ENCODE data around the gene SPNS2.

The SPNS2 gene

DNA sequence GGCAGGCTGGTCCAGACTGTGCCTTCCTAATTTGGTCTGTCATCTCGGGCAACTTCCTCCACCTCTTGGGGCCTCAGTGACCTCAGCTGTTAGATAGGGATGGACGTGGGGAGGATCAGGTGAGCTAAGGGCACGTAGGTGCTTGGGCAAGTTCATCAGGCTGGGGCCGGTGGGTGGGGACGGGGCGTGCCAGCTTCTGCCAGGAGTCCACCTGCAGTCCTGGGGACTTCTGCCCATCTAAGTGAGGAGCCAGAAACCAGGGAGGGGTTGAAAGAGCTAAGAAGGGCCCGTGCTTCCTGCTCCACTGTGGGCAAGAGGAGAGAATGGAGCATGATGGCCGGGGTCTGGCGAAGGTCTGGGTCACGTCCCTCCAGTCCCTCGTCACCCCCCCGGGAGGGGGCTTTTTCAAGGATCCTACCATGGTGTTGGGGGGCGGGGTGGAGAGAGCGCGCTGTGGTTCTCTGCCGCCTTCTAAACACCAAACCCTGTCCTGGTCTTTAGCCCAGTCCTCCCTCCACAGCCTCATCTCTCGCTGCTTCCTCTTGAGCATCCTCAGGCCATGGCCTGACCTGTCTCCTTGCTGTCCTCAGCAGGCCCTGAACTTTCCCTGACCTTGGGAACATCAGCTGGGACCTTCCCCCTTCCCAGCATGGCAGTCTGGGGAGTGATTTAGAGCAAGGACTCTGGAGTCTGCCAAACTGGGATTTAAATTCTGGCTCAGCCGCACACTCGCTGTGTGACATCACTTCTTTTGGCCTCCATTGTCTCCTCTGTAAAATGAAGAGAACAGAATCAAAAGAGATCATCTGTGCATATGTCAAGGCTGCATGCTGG, 21.6 kb downstream of the SPNS2 start:
- no peak for DNase-seq (ENCODE audit: low read depth)

DNA sequence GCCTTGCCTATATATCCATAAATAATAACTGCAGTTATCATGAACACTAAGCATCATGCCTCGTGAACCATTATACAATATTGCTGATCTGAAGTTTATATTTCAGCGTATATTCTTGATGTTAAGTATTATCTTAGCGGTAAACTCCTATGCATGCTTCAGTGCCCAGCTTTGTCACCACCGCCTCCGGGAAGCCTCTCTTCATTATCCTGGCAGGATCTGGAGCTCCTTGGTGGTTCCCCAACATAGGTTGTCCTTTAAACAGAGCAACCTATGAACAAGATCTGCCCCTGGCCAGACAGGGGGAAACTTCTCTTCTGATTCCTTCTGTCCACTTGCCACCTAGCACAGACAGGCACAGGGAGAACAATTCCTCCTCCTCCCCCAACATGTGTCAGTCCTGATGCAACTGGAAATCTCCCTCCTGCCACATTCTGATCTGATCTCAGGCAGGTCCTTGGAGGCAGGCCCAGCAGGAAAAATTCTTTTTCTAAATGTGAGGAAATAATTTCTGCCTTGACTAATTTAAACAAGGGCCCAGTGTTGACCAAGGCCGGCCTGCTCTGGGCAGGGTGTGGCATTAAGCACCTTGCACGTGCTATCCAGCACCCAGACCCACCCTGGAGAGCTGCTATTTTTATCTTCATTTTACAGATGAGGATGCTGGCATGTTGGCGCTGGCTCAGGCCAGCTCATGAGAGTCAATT, 22.4 kb downstream of the SPNS2 start:
- DNase-seq (ENCODE audit: low read depth), result no peak

DNA sequence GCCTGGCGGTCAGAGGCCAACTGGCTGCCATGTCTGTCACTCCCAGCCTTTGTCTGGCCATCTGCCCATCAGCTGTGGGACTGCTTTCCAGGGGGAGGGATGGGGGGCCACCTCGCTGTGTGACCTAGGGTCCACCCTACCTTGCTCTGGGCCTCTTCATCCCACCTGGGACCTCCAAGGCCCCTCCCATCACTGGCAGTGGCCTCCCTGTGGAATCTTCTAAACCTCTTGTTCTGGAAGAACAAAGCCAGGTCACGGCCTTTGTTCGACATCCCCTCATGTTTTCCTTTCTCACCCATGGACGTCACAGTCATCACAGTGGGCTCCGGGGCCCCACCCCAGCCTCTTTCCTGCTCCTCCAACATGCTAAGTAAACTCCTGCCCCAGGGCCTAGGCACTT, 24.0 kb downstream of the SPNS2 start:
- DNase-seq (ENCODE audit: low read depth), result no peak

DNA sequence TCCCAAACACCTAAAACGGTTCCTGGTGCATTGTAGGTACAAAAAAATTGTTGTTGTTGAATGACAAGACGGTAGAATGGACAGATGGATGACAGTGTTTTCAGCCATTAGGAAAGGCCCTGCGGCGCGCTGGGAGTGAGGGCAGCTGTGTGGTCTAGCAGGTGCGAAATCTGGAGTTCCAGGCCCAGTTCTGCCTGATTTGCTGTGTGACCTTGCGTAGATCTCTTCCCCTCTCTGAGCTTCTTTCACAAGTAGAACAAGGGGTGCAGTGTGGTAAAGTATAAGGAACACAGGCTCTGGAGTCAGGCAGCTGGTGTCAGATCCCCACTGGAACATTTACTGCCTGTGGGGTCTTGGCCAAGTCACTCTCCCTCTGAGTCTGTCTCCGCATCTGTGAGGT, 25.3 kb downstream of the SPNS2 start:
- no peak for DNase-seq (ENCODE audit: low read depth)

DNA sequence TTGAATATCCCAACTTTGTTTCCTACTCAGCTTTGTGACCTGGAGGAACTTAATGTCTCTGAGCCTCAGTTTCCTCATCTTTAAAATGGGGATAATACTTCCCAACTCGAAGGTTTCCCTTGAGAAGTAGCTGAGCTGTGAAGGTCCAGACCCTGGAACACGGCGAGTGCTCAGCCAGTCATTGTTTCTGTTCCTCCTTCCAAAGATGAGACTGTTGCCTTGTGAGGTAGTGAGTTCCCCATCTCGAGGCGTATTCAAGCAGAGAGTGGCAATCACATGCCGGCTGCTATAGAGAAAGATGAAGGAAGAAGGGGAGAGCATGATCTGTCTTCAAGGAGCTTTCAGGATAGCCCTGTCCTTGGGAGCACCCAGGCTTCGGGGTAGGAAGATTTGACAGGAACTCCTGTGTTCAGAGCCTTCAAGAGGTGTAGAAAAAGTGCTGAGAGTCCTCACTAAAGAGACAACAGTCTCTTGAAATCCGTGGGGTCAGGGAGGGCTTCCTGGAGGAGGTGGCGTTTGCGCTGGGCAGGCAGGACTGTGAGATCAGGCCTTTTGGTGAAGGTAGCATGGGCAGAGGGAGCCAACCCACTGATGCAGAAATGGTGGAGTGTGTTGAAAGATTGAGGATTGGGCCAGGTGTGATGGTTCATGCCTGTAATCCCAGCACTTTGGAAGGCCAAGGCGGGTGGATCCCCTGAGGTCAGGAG, 27.2 kb downstream of the SPNS2 start:
- DNase-seq (ENCODE audit: low read depth), result no peak

DNA sequence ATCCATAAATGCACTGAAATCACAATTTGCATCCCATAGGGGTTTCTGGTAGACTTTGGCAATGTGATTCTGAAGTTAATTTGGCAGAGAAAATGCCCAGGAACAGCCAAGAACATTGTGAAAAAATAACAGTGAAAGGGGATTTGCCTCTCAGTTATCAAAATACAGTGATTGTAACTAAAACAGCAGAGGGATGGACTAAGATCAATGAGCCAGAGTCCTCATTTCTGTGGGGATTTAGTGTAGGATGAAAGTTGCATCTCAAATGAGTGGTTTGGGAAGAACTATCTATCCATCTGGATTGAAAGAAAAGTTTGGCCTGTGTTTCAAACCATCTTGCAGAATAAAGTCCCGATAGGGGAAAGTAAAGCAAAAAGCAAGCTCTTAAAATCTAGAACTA, 28.5 kb downstream of the SPNS2 start:
- no peak for DNase-seq (ENCODE audit: low read depth)

DNA sequence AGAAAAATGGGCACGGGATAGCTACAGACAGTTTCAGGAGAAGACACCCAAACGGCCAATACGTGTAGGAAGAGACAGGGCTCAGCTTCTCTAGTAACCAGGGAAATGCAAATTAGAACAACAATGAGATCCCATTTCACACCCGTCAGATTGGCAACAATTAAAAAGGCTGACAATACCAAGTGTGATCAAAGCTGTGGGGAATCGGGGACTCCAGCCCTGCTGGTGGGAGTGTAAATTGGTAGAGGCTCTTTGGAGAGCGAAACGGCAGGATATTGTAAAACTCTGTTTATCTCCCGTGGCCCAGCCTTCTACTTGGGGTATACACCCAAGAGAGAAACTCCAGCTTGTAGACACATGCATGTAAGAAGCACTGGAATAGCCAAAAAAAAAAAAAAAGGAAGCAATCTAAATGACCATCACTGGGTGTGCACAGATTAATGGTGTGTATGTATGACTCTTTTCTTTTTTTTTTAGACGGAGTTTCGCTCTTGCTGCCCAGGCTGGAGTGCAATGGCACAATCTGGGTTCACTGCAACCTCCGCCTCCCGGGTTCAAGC, 29.0 kb downstream of the SPNS2 start:
- DNase-seq (ENCODE audit: low read depth), result no peak

DNA sequence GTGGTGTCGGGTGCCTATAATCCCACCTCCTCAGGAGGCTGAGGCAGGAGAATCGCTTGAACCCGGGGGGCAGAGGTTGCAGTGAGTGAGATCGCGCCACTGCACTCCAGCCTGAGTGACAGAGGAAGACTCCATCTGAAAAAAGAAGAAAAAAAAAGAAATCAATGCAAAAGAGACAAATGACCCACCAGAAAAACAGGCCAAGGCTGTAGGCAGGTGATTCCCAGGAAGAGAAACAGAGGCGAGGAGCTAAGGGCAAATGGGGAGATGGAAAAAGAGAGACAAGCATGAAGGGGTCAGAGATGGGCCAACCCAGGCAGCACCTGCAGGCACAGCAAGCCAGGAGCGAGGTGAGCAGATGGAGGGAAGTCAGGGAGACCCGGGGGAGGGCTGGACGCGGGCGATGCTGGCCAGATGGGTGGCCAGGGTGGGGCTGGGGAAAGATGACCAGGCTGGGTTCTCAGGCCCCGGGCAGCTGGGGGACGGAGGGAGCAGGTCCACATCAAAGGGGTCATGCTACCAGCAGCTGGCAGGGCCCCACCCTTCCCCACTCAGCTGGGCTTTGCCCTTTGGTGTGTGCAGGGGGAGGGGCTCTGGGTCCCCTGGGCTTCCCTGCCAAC, 31.0 kb downstream of the SPNS2 start:
- DNase-seq (ENCODE audit: low read depth), result no peak

DNA sequence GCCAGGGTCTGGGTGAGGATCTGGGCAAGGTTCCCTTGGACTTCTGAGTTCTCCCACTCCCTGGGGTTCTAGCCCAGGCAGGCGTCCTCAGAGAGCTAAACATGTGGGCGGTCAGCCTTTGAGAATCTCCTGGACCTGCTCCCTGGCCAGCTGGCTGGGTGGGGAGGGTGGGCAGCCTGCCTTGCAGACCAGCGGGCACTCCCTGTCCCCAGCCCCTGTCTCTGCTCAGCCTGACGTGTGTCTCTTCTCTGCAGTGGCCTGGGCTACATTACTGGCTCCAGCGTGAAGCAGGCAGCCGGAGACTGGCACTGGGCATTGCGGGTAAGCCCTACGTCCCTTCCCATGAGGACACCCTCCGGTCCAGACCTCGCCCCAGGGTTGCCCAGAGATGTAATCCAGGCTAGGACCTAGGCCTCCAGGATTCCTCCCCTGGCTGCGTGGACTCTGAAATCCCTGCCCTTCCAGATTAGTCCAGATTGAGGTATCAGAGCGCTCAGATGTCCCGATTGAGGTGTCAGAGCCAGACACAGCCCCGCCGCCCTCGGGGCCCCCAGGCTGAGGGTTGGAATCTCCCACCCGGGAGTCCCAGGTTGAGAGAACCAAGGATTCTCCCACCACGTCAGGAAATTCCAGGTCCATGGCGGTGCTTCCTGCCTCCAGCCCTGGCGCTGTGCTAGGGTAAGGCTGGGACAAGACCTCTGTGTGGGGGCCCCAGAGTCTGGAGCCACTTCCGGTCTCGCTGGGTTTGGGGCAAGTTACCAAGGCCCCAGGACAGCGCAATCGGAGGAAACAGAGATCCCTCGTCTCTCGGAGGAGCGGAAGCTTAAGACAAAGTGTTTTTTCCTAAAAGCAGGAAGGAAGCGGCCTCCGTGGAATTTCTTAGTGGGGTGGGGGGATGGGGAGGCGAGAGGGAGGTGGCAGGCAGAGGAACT, 32.4 kb downstream of the SPNS2 start:
- DNase-seq (ENCODE audit: low read depth), result no peak

DNA sequence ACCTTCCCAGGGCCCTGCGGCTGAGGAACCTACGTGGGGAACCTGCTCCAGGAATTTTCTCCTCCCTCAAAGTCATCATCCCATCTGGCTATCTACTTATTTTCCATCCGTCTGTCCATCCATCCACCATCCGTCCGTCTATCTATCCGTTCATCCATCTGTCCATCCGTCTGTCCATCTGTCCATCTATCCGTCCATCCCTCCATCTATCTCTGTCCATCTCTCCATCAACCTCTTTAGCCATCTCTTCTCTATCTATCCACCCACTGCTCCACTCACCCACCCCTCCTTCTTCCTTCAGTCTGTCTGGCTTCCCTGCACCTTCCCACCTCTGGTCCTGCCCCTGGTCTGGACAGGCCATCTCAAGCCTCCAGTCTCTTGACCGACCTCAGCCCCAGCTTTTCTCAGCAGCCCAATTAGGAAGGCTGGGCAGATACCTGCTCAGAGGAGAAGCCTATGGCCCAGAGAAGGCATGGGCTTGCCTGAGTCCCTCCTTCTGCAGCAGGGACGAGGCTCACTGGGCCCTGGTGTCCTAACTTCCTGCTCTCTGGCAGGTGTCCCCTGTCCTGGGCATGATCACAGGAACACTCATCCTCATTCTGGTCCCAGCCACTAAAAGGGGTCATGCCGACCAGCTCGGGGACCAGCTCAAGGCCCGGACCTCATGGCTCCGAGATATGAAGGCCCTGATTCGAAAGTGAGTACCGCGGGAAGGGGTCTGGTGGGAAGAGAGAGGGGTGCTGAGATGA, 33.5 kb downstream of the SPNS2 start:
- no peak for DNase-seq (ENCODE audit: low read depth)

DNA sequence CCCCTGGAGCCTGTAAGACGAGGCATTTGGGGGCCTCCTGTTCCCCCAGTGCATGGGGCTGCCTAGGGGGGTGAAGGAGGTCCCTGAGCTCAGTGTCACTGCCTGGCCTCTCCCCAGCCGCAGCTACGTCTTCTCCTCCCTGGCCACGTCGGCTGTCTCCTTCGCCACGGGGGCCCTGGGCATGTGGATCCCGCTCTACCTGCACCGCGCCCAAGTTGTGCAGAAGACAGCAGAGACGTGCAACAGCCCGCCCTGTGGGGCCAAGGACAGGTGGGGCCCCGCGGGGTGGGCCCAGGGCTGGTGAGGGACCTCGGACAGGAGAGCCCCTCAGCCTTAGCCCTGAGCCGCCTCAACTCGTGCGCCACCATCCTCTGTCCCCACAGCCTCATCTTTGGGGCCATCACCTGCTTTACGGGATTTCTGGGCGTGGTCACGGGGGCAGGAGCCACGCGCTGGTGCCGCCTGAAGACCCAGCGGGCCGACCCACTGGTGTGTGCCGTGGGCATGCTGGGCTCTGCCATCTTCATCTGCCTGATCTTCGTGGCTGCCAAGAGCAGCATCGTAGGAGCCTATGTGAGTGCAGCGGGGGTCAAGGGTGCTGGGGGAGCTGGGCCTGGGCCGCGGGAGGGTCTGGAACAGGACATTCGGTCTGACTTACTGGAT, 34.3 kb downstream of the SPNS2 start:
- no peak for DNase-seq (ENCODE audit: low read depth)

DNA sequence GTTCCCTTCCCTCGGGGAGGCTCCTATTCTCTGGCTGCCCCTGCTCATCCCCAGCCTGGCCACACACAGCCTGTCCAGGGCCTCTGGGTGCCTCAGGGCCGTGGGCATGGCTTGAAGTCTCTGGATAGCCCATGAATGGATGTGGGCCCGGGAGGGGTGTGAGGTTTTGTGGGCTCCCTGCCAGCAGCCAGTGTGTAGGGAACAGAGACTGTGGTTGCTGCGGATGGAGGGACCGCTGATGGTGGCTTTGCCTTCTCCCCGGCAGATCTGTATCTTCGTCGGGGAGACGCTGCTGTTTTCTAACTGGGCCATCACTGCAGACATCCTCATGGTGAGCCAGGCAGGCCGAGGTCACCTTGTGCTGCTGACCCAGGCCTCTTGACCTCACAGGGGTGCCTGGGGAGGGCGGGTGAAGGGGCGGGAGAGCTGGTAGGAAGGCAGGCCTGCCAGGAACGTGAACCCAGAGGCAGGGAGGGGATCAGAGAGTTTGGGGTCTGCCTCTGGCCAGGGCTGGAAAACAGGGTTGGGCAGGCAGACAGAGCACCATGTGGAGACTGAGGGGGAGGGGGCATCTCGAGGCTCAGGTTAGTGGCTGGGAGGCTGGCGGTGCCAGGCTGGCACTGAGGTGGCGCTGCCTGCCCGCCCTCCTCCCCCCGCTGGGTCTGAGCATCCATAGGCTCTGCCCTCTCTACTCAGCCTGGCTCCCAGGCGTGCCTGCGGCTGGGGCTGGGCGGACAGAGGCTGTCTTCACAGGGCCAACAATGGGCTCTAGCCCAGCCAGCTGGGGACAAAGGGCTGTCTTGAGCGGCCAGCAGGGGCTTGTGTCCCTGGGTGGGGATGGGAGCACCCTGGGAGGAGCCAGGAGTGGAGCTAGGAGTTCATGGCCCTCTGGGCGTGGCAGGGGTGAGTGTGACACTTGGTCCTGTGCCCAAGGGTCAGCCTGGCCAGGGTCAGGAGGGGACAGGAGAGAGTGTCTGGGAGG, 35.1 kb downstream of the SPNS2 start:
- no peak for DNase-seq (ENCODE audit: low read depth)

DNA sequence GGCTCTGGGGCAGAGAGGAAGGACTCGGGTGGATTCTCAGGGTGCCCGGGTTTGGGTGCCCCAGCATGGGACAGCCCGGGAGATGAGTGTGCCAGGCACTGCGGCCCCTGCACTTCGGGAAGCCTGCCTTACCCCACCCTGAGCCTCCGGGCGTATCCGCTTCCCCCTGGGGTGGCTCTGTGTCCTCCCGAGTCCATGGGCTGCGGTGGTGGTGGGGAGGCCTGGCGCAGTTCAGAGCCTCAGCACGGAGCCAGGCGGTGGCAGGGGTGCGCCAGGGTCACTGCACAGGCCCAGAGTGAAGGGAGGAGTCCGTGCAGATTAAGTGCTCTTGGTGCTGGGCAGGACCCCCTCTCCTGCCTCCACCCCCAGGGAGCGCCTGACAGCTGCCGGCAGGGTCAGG, 35.8 kb downstream of the SPNS2 start:
- DNase-seq (ENCODE audit: low read depth), result no peak

DNA sequence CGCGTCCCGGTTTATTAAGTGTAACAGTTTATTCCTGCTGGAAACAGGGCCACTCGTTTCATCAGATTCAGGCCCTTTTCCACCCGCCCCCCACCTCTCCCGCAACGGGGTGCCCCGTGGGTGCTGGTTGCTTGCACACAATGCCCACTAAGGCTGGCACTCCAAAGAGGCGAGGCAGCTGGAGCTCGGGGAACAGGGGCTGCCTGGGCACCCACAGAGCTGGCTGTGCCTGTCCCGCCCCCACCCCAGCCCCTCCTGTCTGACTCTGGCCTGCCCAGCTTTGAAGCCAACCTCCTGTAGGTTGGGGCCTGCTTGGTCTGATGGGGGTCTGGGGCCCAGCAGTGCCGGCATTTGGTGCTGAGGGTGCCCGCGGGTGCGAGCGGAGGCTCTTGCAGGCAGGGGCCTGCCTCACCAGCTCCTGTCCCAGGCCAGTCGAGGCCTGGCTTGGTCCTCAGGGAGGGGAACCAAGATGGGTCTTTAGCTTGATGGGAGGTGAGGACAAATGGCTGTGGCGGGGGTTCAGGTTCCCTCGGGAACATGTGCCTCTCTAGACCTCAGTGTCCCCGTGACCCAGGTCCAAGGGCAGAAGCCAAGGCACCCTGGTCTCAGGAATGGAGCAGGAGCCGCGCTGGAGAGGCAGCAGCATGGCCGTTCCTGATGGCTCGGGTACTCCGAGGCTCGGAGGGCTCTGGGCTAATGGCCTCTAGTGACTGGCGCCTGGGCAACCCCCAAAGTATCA, 36.4 kb downstream of the SPNS2 start:
- no peak for DNase-seq (ENCODE audit: low read depth)

DNA sequence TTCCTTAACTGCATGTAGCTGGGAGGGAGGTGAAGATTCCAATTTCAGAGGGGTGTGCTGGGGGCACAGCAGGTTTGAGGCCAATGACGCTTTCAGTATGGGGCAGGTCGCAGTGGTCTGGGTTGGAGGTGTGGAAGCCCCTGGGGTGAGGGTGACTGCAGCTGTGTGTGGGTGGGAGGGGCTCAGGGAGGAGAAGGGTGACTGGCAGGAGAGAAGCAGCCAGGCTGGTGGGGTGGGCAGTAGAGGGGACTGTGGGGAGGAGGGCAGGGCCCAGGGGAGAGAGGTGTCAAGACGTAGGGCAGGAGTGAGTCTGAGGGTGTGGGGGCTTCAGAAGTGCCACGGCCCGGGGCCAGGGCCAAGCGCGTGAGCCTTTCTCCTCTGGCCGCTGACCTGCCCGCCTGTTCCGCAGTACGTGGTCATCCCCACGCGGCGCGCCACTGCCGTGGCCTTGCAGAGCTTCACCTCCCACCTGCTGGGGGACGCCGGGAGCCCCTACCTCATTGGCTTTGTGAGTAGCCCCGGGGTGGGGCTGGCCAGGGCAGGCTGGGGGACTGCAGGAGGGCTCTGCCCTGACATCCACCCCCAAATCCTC, 37.1 kb downstream of the SPNS2 start:
- no peak for DNase-seq (ENCODE audit: low read depth)

DNA sequence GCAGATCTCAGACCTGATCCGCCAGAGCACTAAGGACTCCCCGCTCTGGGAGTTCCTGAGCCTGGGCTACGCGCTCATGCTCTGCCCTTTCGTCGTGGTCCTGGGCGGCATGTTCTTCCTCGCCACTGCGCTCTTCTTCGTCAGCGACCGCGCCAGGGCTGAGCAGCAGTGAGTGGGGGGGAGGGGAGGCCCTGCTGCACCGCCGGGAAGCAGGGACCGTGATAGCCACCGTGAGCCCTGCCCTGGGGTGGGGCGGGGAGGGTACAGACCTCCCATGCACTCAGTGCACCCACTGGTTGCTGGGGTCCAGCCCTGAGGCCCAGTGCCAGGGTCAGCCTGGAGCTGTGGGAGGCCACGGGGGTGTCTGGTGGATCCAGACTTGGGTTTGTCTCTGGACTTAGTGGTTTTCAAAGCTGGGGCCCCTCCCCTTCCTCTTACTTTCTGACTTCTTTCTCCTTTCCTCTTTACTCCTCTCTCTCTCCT, 37.6 kb downstream of the SPNS2 start:
- DNase-seq (ENCODE audit: low read depth), result no peak

DNA sequence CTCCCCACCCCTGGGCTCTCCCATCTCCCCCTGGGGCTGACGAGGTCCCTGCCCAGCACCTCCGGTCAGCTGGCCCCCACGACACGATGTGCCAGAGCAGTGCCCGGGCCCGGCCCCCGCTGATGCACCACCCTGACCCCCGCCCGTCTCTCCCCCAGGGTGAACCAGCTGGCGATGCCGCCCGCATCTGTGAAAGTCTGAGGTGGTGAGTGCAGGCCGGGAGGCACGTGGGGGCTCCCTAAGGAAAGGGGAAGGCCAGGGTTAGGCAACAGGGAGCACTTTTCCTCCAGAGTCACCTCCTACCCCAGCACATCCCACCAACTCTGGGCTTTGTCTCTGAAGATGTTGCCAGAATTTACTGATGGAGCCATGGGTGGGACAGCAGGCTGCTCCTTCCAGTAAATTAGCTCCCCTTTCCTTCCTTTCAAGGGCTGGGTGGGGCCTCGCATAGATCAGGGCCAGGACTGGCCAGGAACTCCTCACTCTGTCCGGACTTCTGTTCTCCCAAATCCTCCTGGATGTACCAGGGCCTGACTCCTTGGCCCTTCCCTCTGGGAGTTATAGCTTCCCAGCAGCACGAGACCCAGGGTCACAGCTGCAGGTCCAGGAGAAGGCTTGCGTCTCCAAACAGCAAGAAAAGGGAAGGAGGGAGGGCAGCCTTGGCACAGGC, 38.2 kb downstream of the SPNS2 start:
- DNase-seq (ENCODE audit: low read depth), result no peak

Data from activated T-helper 9 cell treated with anti-CD3 and anti-CD28 coated beads, Interleukin-2, amount 50 U/mL, for 16 hours (primary cell).